Activated CD8-positive, alpha-beta memory T cell treated with anti-CD3 and anti-CD28 coated beads, Interleukin-2, amount 50 U/mL, for 1 hour (primary cell): ENCODE measurements around the gene HS3ST6.
"Not testable (repeated sequence)": the region's sequence is repeated elsewhere in the genome, so short reads cannot be mapped to it uniquely, and the experiment has no call there.

Experiments
- DNase-seq: peaks from one replicate; pipeline ENCODE4 v3.0.0-alpha.2; 2020; ENCODE audit errors: extremely low read depth

Gene HS3ST6

GRCh38 chr16:1877804-1878203 is 40.4 kb downstream of the HS3ST6 start:
- DNase-seq, result no peak

GRCh38 chr16:1877089-1877488 is 41.1 kb downstream of the HS3ST6 start:
- DNase-seq, result no peak

- no peak for DNase-seq
Observed at GRCh38 chr16:1876468-1876867, 41.7 kb downstream of the HS3ST6 start.

- not testable (repeated sequence) for DNase-seq
Observed at GRCh38 chr16:1876066-1876465, 42.1 kb downstream of the HS3ST6 start.

GRCh38 chr16:1874854-1875253 is 43.4 kb downstream of the HS3ST6 start:
- DNase-seq, result no peak

- DNase-seq, result no peak
Observed at GRCh38 chr16:1871974-1872635, 46.1 kb downstream of the HS3ST6 start, which contains the start of gene MEIOB. MEIOB (minus strand) TSS chr16:1872164; CDS start chr16:1868175, 3,989 bp downstream.

- DNase-seq, result no peak
Observed at GRCh38 chr16:1870365-1871082, 47.7 kb downstream of the HS3ST6 start.

- DNase-seq, result no peak
Observed at GRCh38 chr16:1865902-1866690, 52.1 kb downstream of the HS3ST6 start.

- DNase-seq, result no peak
Observed at GRCh38 chr16:1863681-1864460, 54.3 kb downstream of the HS3ST6 start.

GRCh38 chr16:1862394-1862793 is 55.8 kb downstream of the HS3ST6 start:
- DNase-seq, result no peak

- DNase-seq, result no peak
Observed at GRCh38 chr16:1861730-1862129, 56.5 kb downstream of the HS3ST6 start.
